IPS DF 4.7 (cell line): ENCODE data around the gene SYT12.

Experiments
- DNase-seq: peaks from one replicate; pipeline ENCODE4 v3.0.0-alpha.2; 2013; ENCODE audit warnings: low spot score; ENCODE audit errors: extremely low read depth

SYT12 gene

DNA sequence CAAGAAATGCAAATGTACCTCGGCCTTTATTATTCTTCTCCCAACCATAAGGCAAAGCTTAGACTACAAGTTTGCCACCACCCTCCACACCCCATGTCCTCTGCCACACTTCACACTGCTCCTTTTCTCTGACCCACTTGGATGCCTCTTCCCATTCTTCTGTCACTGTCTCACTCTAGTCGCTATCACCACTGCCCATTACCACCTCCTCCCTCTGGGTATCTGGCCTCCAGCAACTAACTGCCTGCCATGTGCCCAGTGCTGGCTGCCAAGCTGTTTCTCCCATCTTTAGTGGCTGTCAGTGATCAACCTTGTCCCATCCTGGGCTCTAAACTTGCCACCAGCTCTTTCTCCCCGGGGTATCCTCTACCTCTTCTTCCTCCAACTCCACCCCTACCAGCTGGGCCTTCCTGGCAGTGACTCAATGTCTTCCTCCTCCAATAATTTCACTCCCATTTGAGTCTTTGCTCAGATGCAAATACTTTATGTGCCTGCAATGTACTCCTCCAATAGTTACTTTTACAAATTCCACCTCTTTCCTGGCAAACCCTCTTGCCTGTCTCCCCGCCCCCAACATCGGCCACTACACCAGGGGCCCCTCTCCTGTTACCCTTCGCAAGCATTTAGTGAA is 76.0 kb downstream of the SYT12 start:
- DNase-seq, result no peak

DNA sequence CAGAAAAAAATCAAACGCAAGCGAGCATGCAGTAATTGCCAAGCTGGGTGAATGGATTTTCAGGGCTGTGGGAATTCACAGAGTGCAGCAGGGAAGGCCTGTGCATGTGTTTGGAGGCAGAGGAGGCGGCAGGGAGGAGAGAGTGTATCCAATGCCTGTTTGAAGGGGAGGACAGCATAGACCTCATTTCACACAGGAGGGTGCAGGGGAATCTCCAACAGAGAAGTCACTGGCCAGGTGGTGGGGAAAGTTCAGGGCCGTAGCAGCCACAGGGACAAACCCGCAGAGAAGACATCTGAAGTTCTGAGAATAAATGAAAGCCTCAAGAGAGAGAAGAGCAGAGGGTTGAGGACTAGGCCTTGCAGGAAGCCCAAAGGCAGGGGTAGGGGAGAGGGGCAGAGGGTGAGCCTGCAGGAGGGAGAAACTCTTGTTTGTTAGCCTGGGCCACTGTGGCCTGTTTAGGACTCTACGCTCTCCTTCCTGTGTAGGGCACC is 76.9 kb downstream of the SYT12 start:
- DNase-seq, result no peak
